ENCODE measurements around the gene GNAL. TPM values are rescaled to one million over a fixed set of nuclear protein-coding genes. Genes with fewer than 3 reads are reported as not detected.

Gene GNAL
- total RNA-seq, 4 donors from 2014 or later: 22.8 to 30.4 (median 26.5) TPM

DNA sequence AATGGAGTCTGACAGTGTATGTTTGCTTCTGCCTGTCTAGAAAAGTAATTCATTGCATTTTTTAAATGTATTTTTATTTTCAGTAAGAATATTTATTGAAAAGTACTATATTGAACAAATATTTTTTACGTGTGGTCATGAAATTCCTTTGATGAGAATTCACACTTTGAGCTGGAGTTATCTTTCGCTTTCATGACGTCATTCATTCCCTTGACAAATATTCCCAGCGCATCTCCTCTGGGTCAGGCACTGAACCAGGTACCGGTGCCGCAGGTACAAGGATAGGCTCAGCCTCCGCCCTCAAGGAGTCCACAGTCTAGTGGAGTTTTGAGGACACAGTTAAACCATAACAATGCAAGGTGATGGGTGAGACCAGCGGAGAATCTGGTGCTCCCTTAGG lies 60.2 kb downstream of the GNAL start:
- WGBS, 2 donors: 94 to 95% methylated on average over 8 of the region's 8 CpGs
- H3K4me1 ChIP-seq: peaks cover 4 to 16% of the 10 kb centered on the region in 2 donors
- TF ChIP-seq, protein P1, sequence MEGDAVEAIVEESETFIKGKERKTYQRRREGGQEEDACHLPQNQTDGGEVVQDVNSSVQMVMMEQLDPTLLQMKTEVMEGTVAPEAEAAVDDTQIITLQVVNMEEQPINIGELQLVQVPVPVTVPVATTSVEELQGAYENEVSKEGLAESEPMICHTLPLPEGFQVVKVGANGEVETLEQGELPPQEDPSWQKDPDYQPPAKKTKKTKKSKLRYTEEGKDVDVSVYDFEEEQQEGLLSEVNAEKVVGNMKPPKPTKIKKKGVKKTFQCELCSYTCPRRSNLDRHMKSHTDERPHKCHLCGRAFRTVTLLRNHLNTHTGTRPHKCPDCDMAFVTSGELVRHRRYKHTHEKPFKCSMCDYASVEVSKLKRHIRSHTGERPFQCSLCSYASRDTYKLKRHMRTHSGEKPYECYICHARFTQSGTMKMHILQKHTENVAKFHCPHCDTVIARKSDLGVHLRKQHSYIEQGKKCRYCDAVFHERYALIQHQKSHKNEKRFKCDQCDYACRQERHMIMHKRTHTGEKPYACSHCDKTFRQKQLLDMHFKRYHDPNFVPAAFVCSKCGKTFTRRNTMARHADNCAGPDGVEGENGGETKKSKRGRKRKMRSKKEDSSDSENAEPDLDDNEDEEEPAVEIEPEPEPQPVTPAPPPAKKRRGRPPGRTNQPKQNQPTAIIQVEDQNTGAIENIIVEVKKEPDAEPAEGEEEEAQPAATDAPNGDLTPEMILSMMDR (IDR thresholded peaks at IDR 0.05): no peak
- no peak for TF ChIP-seq POLR2A (IDR thresholded peaks at IDR 0.05)
- no peak for DNase-seq
- no peaks in the 10 kb centered on the region for H3K9me3 ChIP-seq
- no peak overlapping the region for H3K27ac ChIP-seq
- no peak overlapping the region for H3K4me3 ChIP-seq (replicated peaks in 1 of 3)
- no peaks in the 10 kb centered on the region for H3K27me3 ChIP-seq
- intact Hi-C loops (cut with DNase I): no loop called here
- H3K36me3 ChIP-seq: no peaks in the 10 kb centered on the region

- Histone ChIP-seq H3K27ac (no peak overlapping the region), H3K27me3 (no peaks in the 10 kb centered on the region), H3K4me3 (replicated peaks in 1 of 3) (no peak overlapping the region), H3K9me3 (no peaks in the 10 kb centered on the region), H3K4me1 (peaks cover 4 to 16% of the 10 kb centered on the region in 2 donors), H3K36me3 (no peaks in the 10 kb centered on the region)
- intact Hi-C loops (cut with DNase I): no loop called here
- DNase-seq: no peak
- no peak for TF ChIP-seq POLR2A (IDR thresholded peaks at IDR 0.05)
- TF ChIP-seq, protein P1 (IDR thresholded peaks at IDR 0.05): no peak
- WGBS, 2 donors: 92 to 95% methylated on average over 16 of the region's 16 CpGs
Measured at GRCh38 chr18:11750171-11750570, 61.1 kb downstream of the GNAL start.

DNA sequence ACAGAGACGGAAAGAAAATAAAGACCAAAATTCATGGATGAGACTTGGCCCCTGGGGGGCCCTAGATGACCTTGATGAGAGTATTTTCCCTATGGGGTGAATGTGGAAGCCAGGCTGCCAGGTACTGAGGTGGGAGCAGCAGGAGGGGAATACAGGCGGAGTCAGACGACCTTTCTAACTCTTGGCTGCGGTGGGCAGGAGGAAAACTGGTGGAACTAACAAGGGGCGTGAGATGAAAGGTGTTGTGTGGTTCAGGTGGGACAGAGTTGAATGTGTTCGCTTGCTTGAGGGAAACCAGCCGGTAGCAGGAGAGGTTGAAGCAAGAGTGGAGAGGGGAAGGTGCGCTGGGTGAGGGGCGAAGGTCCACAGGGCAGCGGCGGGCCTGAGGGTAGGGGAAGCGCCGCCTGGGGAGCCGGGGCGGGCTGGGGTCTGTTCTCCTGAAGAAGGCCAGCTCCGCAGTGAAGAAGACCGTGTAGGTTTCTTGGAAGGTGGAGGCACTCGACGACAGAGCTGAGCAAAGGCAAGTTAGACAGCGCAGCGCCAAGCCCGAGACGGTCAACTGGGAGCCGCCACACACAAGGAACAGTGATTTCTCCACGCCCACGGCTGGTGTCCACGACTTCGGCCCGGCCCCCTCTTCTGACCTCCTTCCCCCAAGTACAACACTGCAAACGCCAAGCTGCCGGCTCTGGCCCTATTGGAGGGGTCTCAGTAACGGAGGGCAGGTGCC lies 61.7 kb downstream of the GNAL start:
- intact Hi-C loops (cut with DNase I): no loop called here
- Histone ChIP-seq H3K27me3 (no peaks in the 10 kb centered on the region), H3K9me3 (no peaks in the 10 kb centered on the region), H3K4me3 (replicated peaks in 1 of 3) (no peak overlapping the region), H3K27ac (no peak overlapping the region), H3K4me1 (peaks cover 4 to 16% of the 10 kb centered on the region in 2 donors), H3K36me3 (no peaks in the 10 kb centered on the region)
- DNase-seq: no peak
- 85 to 86% methylated on average over 31 to 32 of the region's 32 CpGs for WGBS, 2 donors
- no peak for TF ChIP-seq POLR2A (IDR thresholded peaks at IDR 0.05)
- TF ChIP-seq, protein P1 (IDR thresholded peaks at IDR 0.05): no peak

GRCh38 chr18:11751341-11752115 lies 62.5 kb downstream of the GNAL start:
- H3K27me3 ChIP-seq: no peaks in the 10 kb centered on the region
- peaks cover 4 to 16% of the 10 kb centered on the region in 2 donors for H3K4me1 ChIP-seq
- intact Hi-C loops (cut with DNase I): no loop called here
- TF ChIP-seq, protein P1 (IDR thresholded peaks at IDR 0.05): no peak
- no peak for TF ChIP-seq POLR2A (IDR thresholded peaks at IDR 0.05)
- H3K4me3 ChIP-seq (replicated peaks in 1 of 3): peak overlapping the region in 1 of 3 donors; percentile 50
- H3K9me3 ChIP-seq: no peaks in the 10 kb centered on the region
- 11 to 26% methylated on average over 7 to 18 of the region's 81 CpGs for WGBS, 2 donors
- peak in 1 of 2 donors; percentile 8 for DNase-seq
- H3K27ac ChIP-seq: no peak overlapping the region
- H3K36me3 ChIP-seq: no peaks in the 10 kb centered on the region

All from thyroid gland (tissue), 4 donors.